Upper lobe of left lung (tissue), 4 donors: Measurements from ENCODE around the gene SMPX.

ENCODE experiments used
- EP300 ChIP-seq, 4 donors: sonication (generic); formaldehyde crosslinking; IDR thresholded peaks; one replicate each; pipeline ENCODE4 v1.5.1; 2017; ENCODE audit warnings: antibody characterized with exemption in 4 of 4, control low read depth in 2 of 4
- POLR2A ChIP-seq, 4 donors: fragments of 450-650 bp; IDR thresholded peaks; one replicate each; pipeline ENCODE4 v1.5.1; 2016 to 2017; ENCODE audit warnings: antibody characterized with exemption in 4 of 4, mild to moderate bottlenecking in 2 of 4
- POLR2AphosphoS5 ChIP-seq, 2 donors: sonication (generic); formaldehyde crosslinking; IDR thresholded peaks; one replicate each; pipeline ENCODE4 v1.5.1; 2017; ENCODE audit warnings: antibody characterized with exemption in 2 of 2
- TF ChIP-seq, protein P1 (sequence below), 6 experiments: fragments of 450-650 bp in 4 of 6; fragments of 200-600 bp in 2 of 6; sonication (generic) in 2 of 6; IDR thresholded peaks; one replicate each; pipeline ENCODE4 v1.5.1; 2016 to 2019; ENCODE audit warnings: antibody characterized with exemption in 6 of 6

DNA sequence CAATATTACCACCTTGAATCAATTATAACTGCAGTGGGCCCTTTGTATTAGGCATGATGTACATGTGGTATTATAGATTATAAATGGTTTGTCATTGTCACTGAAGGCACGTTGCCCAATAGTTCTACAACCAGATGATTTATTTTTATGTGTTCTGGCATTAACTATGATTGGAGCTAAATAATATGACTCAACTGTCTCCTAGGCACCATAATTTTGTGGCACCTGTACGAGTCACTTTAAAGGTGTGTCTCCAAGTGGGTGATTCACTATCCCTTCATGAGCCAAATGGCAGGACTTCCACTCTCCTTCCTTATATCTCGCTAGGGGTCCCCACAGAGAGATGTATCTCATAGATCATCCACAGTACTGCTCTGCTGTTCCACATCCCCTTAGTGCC lies 6.1 kb upstream of the SMPX start:
- TF ChIP-seq EP300 (IDR thresholded peaks at IDR 0.05) (no peak), POLR2AphosphoS5 (IDR thresholded peaks at IDR 0.05) (no peak), POLR2A (IDR thresholded peaks at IDR 0.05) (no peak)
- TF ChIP-seq, protein P1, sequence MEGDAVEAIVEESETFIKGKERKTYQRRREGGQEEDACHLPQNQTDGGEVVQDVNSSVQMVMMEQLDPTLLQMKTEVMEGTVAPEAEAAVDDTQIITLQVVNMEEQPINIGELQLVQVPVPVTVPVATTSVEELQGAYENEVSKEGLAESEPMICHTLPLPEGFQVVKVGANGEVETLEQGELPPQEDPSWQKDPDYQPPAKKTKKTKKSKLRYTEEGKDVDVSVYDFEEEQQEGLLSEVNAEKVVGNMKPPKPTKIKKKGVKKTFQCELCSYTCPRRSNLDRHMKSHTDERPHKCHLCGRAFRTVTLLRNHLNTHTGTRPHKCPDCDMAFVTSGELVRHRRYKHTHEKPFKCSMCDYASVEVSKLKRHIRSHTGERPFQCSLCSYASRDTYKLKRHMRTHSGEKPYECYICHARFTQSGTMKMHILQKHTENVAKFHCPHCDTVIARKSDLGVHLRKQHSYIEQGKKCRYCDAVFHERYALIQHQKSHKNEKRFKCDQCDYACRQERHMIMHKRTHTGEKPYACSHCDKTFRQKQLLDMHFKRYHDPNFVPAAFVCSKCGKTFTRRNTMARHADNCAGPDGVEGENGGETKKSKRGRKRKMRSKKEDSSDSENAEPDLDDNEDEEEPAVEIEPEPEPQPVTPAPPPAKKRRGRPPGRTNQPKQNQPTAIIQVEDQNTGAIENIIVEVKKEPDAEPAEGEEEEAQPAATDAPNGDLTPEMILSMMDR (IDR thresholded peaks at IDR 0.05), result no peak
